Sigmoid colon (tissue), 4 donors: Measurements from ENCODE around the gene KRTAP3-3.

Experiments used
- CTCF ChIP-seq, 4 experiments: fragments of 450-650 bp in 3 of 4; fragments of 200-600 bp in 1 of 4; IDR thresholded peaks; one replicate each; pipeline ENCODE4 v1.5.1; 2016 to 2019; ENCODE audit warnings: antibody characterized with exemption in 4 of 4, mild to moderate bottlenecking in 3 of 4, moderate library complexity in 2 of 4
- POLR2A ChIP-seq, 2 donors: fragments of 450-650 bp; IDR thresholded peaks; one replicate each; pipeline ENCODE4 v1.6.1; 2016; ENCODE audit warnings: antibody characterized with exemption in 2 of 2, mild to moderate bottlenecking in 2 of 2, moderate library complexity in 2 of 2
- POLR2AphosphoS5 ChIP-seq, 4 donors: sonication (generic); formaldehyde crosslinking; IDR thresholded peaks; one replicate each; pipeline ENCODE4 v1.6.1; 2017; ENCODE audit warnings: antibody characterized with exemption in 4 of 4

GRCh38 chr17:40980596-40980995, 13.4 kb downstream of the KRTAP3-3 start:
- no peak for TF ChIP-seq CTCF (IDR thresholded peaks at IDR 0.05)
- no peak for TF ChIP-seq POLR2AphosphoS5 (IDR thresholded peaks at IDR 0.05)
- no peak for TF ChIP-seq POLR2A (IDR thresholded peaks at IDR 0.05)
